Glutamatergic neuron (in vitro differentiated cells): ENCODE results near the gene ACTR3C. TPM values are rescaled to one million over a fixed set of nuclear protein-coding genes. Genes with fewer than 3 reads are reported as not detected.

Source experiments
- DNase-seq: peaks from one replicate; pipeline ENCODE4 v3.0.0; 2022
- H3K27ac Mint-ChIP-seq: one replicate; pipeline ENCODE4 v1.8.0; 2020; ENCODE audit warnings: mild to moderate bottlenecking, mixed read lengths, inconsistent platforms; ENCODE audit not compliant: unreplicated experiment
- H3K27me3 Mint-ChIP-seq: one replicate; pipeline ENCODE4 v1.8.0; 2020; ENCODE audit warnings: mild to moderate bottlenecking, moderate library complexity, mixed read lengths, inconsistent platforms; ENCODE audit not compliant: unreplicated experiment
- H3K36me3 Mint-ChIP-seq: one replicate; pipeline ENCODE4 v1.8.0; 2020; ENCODE audit warnings: mild to moderate bottlenecking, mixed read lengths, inconsistent platforms; ENCODE audit not compliant: unreplicated experiment
- H3K4me1 Mint-ChIP-seq: one replicate; pipeline ENCODE4 v1.8.0; 2020; ENCODE audit warnings: mild to moderate bottlenecking, low read depth, mixed read lengths, inconsistent platforms; ENCODE audit not compliant: unreplicated experiment
- H3K4me3 Mint-ChIP-seq: one replicate; pipeline ENCODE4 v1.8.0; 2020; ENCODE audit warnings: mild to moderate bottlenecking, mixed read lengths, inconsistent platforms; ENCODE audit not compliant: unreplicated experiment
- H3K9me3 Mint-ChIP-seq: one replicate; pipeline ENCODE4 v1.8.0; 2020; ENCODE audit warnings: mild to moderate bottlenecking, moderate library complexity, mixed read lengths, inconsistent platforms; ENCODE audit not compliant: unreplicated experiment
- long read RNA-seq: library from polyadenylated mRNA; unstranded; transcript quantifications from one replicate; pipeline ENCODE4 v2.0.0, GENCODE V29; 2020; ENCODE audit not compliant: unreplicated experiment
- total RNA-seq: library from RNA; stranded (reverse); fragmentation: NEBNext Ultra II Directional; extraction: Animal tissue kit (Norgen Biotek cat#: 25700); gene quantifications from one replicate; pipeline ENCODE4 v1.2.1, GENCODE V29; 2021; ENCODE audit not compliant: unreplicated experiment
- TF ChIP-seq, protein P1 (sequence below): fragments of 200-600 bp; sonication (generic); IDR thresholded peaks from one replicate; pipeline ENCODE4 v1.5.0; 2021; ENCODE audit not compliant: partially characterized antibody, unreplicated experiment

ACTR3C gene
- not detected for total RNA-seq
- long read RNA-seq, result 0 reads

DNA sequence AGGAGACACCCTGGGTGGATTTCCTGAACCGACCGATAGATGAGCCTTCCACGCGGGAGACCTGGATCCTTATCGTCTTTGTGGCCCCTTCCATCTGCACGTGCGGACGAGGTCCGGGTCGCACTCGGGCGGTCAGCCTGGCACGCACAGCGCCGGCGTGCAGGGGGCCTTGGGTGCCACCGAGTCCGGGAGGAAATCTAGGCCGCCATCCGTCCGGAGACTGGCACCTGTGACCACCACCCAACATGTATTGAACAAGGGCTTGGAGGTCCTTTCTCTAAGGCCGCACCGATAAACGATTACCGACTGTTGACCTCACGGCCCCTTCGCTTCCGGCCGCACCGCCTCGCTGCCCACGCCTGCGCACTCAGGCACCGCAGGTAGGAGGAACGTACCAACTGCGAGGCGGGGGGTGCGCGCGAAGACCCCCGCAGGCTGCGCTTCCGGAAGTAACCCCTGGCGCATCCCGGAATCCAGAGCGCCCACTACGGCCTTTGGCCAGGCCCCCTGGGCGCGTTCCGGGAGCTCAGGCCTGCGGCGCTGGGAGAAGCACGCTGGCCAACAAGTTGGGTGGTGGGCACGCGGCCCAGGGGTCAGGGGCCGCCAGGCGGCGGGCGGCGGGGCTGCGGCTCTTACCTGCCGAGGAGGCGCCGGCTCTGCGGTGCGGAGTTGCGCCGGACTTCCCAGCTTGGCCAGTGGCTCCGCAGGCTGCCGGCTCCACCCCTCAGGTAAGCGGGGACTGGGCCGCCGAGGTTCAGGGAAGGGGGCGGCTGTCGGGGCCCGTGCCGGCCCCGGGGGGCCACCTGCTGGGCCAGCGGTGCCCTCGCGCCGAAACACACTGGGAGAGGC is at the start of gene ACTR3C, which contains the start of gene LRRC61:
Gene ACTR3C (minus strand): TSS at position 713 of the 849 bp plus-strand sequence. CDS start 28,249 bp downstream, outside the sequence.
Gene LRRC61 (plus strand): TSS at position 523 of the 849 bp plus-strand sequence. CDS start 13,507 bp downstream, outside the sequence.
- TF ChIP-seq, protein P1, sequence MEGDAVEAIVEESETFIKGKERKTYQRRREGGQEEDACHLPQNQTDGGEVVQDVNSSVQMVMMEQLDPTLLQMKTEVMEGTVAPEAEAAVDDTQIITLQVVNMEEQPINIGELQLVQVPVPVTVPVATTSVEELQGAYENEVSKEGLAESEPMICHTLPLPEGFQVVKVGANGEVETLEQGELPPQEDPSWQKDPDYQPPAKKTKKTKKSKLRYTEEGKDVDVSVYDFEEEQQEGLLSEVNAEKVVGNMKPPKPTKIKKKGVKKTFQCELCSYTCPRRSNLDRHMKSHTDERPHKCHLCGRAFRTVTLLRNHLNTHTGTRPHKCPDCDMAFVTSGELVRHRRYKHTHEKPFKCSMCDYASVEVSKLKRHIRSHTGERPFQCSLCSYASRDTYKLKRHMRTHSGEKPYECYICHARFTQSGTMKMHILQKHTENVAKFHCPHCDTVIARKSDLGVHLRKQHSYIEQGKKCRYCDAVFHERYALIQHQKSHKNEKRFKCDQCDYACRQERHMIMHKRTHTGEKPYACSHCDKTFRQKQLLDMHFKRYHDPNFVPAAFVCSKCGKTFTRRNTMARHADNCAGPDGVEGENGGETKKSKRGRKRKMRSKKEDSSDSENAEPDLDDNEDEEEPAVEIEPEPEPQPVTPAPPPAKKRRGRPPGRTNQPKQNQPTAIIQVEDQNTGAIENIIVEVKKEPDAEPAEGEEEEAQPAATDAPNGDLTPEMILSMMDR, result no peak
- DNase-seq, result peak; percentile 67
- Mint-ChIP-seq H3K27me3 (peaks cover 7% of the 10 kb centered on the region), H3K36me3 (no peaks in the 10 kb centered on the region), H3K4me3 (peak within 1 kb of the TSS; percentile 89), H3K27ac (peak within 1 kb of the TSS; percentile 23), H3K4me1 (peaks cover 3% of the 10 kb centered on the region), H3K9me3 (no peaks in the 10 kb centered on the region)

DNA sequence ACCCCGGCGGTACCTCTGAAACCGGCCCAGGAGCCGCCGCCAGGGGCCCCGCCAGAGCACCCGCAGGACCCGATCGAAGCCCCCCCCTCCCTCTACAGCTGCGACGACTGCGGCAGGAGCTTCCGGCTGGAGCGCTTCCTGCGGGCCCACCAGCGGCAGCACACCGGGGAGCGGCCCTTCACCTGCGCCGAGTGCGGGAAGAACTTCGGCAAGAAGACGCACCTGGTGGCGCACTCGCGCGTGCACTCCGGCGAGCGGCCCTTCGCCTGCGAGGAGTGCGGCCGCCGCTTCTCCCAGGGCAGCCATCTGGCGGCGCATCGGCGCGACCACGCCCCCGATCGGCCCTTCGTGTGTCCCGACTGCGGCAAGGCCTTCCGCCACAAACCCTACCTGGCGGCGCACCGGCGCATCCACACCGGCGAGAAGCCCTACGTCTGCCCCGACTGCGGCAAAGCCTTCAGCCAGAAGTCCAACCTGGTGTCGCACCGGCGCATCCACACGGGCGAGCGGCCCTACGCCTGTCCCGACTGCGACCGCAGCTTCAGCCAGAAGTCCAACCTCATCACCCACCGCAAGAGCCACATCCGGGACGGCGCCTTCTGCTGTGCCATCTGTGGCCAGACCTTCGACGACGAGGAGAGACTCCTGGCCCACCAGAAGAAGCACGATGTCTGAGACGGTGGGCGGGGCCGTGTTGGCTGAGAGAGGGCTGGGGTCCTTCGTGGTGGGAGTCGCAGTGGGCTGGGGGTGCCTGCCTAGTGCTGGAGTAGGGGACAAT is 49.1 kb upstream of the ACTR3C start:
- H3K4me1 Mint-ChIP-seq, result peaks cover 22% of the 10 kb centered on the region
- no peaks in the 10 kb centered on the region for H3K36me3 Mint-ChIP-seq
- peak overlapping the region; percentile 42 for H3K4me3 Mint-ChIP-seq
- peaks cover 13% of the 10 kb centered on the region for H3K9me3 Mint-ChIP-seq
- peak overlapping the region; percentile 77 for H3K27ac Mint-ChIP-seq
- DNase-seq, result no peak
- H3K27me3 Mint-ChIP-seq, result peaks cover 9% of the 10 kb centered on the region
- TF ChIP-seq, protein P1, result no peak

DNA sequence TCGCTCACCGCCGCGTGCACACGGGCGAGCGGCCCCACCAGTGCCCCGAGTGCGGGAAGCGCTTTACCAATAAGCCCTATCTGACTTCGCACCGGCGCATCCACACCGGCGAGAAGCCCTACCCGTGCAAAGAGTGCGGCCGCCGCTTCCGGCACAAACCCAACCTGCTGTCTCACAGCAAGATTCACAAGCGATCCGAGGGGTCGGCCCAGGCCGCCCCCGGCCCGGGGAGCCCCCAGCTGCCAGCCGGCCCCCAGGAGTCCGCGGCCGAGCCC is 48.6 kb upstream of the ACTR3C start:
- H3K4me3 Mint-ChIP-seq, result no peak overlapping the region
- no peak overlapping the region for H3K27ac Mint-ChIP-seq
- TF ChIP-seq, protein P1, result no peak
- H3K27me3 Mint-ChIP-seq, result peaks cover 9% of the 10 kb centered on the region
- no peaks in the 10 kb centered on the region for H3K36me3 Mint-ChIP-seq
- H3K9me3 Mint-ChIP-seq, result peaks cover 16% of the 10 kb centered on the region
- no peak for DNase-seq
- H3K4me1 Mint-ChIP-seq, result peaks cover 21% of the 10 kb centered on the region

- Mint-ChIP-seq H3K9me3 (peaks cover 16% of the 10 kb centered on the region), H3K4me1 (peaks cover 19% of the 10 kb centered on the region), H3K4me3 (no peak overlapping the region), H3K27me3 (peaks cover 9% of the 10 kb centered on the region), H3K36me3 (no peaks in the 10 kb centered on the region), H3K27ac (no peak overlapping the region)
- TF ChIP-seq, protein P1, result no peak
- DNase-seq, result no peak
Measured at GRCh38 chr7:150371131-150371995, 48.0 kb upstream of the ACTR3C start.
